Measurements from ENCODE around the gene INAFM2.

The INAFM2 gene

DNA sequence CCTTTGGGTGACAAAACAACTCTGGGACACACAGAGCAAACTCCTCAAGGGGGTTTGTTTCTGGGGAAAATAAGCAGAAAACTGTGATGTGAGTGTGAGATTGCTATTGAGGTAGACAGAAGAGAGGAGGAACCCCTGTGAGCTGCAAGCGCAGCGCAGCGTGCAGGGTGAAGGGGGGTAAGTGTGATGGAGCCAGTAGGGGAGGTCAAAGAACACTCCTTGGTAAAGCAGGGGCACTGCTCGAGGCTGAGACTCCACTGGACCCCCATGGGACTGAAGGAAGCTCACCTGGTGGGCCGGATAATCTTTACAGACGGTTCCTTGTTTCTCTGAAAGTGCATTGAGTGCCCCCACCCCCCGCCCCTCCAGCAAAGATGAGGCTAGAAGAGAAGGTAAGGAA, 7.5 kb downstream of the INAFM2 start:
- TF ChIP-seq, protein P1, sequence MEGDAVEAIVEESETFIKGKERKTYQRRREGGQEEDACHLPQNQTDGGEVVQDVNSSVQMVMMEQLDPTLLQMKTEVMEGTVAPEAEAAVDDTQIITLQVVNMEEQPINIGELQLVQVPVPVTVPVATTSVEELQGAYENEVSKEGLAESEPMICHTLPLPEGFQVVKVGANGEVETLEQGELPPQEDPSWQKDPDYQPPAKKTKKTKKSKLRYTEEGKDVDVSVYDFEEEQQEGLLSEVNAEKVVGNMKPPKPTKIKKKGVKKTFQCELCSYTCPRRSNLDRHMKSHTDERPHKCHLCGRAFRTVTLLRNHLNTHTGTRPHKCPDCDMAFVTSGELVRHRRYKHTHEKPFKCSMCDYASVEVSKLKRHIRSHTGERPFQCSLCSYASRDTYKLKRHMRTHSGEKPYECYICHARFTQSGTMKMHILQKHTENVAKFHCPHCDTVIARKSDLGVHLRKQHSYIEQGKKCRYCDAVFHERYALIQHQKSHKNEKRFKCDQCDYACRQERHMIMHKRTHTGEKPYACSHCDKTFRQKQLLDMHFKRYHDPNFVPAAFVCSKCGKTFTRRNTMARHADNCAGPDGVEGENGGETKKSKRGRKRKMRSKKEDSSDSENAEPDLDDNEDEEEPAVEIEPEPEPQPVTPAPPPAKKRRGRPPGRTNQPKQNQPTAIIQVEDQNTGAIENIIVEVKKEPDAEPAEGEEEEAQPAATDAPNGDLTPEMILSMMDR (IDR thresholded peaks at IDR 0.05; ENCODE audit: low read depth, low read length): no peak
- no peak for TF ChIP-seq MYC (IDR thresholded peaks at IDR 0.05; ENCODE audit: low read depth, low read length)
- TF ChIP-seq, protein P2, sequence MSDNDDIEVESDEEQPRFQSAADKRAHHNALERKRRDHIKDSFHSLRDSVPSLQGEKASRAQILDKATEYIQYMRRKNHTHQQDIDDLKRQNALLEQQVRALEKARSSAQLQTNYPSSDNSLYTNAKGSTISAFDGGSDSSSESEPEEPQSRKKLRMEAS (IDR thresholded peaks at IDR 0.05; ENCODE audit: low read depth, low read length): no peak
- no peak for TF ChIP-seq POLR2A (IDR thresholded peaks at IDR 0.05; ENCODE audit: extremely low read depth, insufficient read length)
- H3K4me3 ChIP-seq (ENCODE audit: low read depth, low read length): no peak overlapping the region
- DNase-seq (ENCODE audit: low read depth): no peak

DNA sequence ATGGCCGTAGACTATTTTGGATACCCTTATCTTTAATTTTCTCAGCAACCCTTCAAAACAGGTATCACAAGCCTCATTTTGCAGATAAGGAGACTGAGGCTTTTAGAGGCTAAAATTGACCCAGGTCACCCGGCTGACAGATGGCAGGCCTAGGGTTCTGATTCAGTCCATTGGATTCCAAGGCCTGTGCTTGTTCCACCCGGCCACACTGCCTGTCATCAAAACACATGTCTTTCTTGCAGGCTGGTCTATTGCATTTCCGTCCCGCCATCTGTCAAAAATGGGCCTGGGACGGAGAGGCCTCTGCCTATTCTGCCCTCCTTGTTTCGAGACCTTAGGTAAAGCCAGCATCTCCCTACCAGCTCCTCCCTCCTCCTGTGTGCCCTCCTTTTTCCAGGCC, 8.1 kb downstream of the INAFM2 start:
- H3K4me3 ChIP-seq (ENCODE audit: low read depth, low read length): no peak overlapping the region
- no peak for DNase-seq (ENCODE audit: low read depth)
- TF ChIP-seq, protein P1 (IDR thresholded peaks at IDR 0.05; ENCODE audit: low read depth, low read length): no peak
- TF ChIP-seq, protein P2 (IDR thresholded peaks at IDR 0.05; ENCODE audit: low read depth, low read length): no peak
- no peak for TF ChIP-seq MYC (IDR thresholded peaks at IDR 0.05; ENCODE audit: low read depth, low read length)
- TF ChIP-seq POLR2A (IDR thresholded peaks at IDR 0.05; ENCODE audit: extremely low read depth, insufficient read length): no peak

DNA sequence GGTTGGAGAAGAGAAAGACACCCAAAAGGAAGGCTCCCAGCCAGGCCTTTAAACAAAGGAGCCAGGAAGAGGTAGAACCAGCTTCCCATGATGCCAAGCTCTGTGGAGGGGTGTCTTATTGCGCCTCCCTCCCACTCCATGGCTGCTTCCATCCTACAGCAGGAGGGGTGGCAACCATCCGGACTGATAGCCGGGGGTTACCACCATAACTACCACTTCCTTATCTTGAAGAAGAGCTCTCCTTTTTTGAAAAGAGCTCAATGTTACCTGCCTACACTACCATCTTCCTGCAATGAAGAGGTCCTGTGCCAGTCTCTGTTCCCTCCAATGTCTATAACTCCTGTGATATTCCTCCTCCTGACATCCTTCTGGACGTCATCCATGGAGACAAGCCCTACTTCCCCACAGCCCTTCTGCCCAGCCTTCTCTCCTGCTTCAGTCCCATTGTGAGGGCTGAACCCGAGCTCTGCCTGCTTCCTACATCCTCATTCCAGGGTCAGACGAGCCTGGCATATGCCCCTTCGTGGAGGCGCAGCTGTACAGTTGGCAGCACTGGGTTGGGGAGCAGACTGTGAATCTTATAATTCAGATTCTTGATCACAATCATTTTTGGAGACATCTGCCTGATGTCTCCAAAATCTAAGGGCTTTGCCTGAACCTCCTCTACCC, 8.8 kb downstream of the INAFM2 start:
- DNase-seq (ENCODE audit: low read depth): no peak
- H3K4me3 ChIP-seq (ENCODE audit: low read depth, low read length): no peak overlapping the region
- TF ChIP-seq, protein P1 (IDR thresholded peaks at IDR 0.05; ENCODE audit: low read depth, low read length): no peak
- TF ChIP-seq POLR2A (IDR thresholded peaks at IDR 0.05; ENCODE audit: extremely low read depth, insufficient read length): no peak
- no peak for TF ChIP-seq MYC (IDR thresholded peaks at IDR 0.05; ENCODE audit: low read depth, low read length)
- TF ChIP-seq, protein P2 (IDR thresholded peaks at IDR 0.05; ENCODE audit: low read depth, low read length): no peak

DNA sequence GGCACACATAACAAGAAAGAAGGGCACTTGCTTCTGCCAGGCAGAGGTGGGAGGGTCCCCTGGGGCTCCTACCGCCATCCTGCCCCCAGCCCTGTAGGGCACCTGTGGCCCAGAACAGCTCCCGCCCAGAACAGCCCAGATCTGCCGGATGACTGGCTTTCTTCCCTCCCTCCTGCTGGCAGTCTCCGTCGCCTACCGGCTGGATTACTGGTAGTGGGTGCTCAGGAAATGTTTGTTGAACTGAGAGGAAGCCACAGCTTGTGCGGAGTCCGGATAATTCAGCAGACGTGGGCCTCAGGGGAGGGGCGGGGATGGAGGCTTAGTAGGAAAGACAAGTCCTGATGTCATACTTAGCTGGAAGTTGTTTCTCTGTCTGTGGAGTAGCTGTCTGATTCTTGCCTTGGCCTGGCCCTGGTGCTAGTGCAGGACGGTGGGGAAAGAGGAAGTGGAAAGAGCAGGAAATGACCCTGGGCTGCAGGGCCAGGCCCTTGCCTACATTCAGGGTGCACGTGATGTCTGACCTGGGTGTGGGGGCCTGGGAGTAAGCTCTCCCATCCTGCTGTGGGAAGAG, 10.5 kb downstream of the INAFM2 start:
- peak overlapping the region; percentile 44 for H3K4me3 ChIP-seq (ENCODE audit: low read depth, low read length)

DNA sequence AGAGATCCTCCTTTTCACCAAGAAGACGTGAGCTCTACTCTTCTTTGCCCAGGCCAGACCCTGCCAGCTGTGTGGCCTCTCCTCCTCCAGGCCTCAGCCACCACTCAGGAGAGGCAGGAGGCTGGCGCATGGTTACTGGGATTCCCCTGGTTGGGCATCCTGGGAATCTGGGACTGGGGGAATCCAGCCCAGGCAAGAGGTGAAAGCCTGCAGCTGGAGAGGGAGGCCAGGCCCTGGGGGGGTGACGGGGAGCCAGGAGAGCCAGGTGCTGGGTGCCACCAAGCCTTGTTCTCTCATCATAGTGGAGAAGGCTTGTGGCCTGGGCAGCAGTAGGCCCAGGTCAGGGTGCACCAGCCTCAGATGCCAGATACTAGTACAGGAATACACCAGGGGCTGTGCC, 11.0 kb downstream of the INAFM2 start:
- TF ChIP-seq POLR2A (IDR thresholded peaks at IDR 0.05; ENCODE audit: extremely low read depth, insufficient read length) (no peak), MYC (IDR thresholded peaks at IDR 0.05; ENCODE audit: low read depth, low read length) (no peak)
- TF ChIP-seq, protein P1 (IDR thresholded peaks at IDR 0.05; ENCODE audit: low read depth, low read length): no peak
- TF ChIP-seq, protein P2 (IDR thresholded peaks at IDR 0.05; ENCODE audit: low read depth, low read length): no peak
- no peak for DNase-seq (ENCODE audit: low read depth)
- H3K4me3 ChIP-seq (ENCODE audit: low read depth, low read length): peak overlapping the region; percentile 7

More for the DNA sequence above, 10.5 kb downstream of the INAFM2 start:
- peak; percentile 95 for DNase-seq (ENCODE audit: low read depth)
- peak; percentile 80 for TF ChIP-seq MYC (IDR thresholded peaks at IDR 0.05; ENCODE audit: low read depth, low read length)
- TF ChIP-seq, protein P1 (IDR thresholded peaks at IDR 0.05; ENCODE audit: low read depth, low read length): no peak
- peak; percentile 33 for TF ChIP-seq POLR2A (IDR thresholded peaks at IDR 0.05; ENCODE audit: extremely low read depth, insufficient read length)
- TF ChIP-seq, protein P2 (IDR thresholded peaks at IDR 0.05; ENCODE audit: low read depth, low read length): peak; percentile 88; the same call in 1 of the 2 replicates
